OCI-LY3 (cell line): ENCODE data around the gene PREX1.

ENCODE experiments used
- CTCF ChIP-seq: fragments of 200-600, 300-600 bp; sonication (generic); IDR thresholded peaks from 2 replicates; pipeline ENCODE4 v1.5.1; 2014; ENCODE audit warnings: antibody characterized with exemption, low read length, low read depth
- EZH2phosphoT487 ChIP-seq: fragments of 200-600 bp; shearing (Covaris generic); IDR thresholded peaks from 2 replicates; pipeline ENCODE4 v1.6.1; 2018; ENCODE audit warnings: antibody characterized with exemption, mixed run types, low read depth

GRCh38 chr20:48597521-48598302 lies 230.1 kb downstream of the PREX1 start:
- TF ChIP-seq CTCF = no peak
- TF ChIP-seq EZH2phosphoT487 = no peak
